ENCODE results near the gene RMND5B.
"Not testable (repeated sequence)": the region's sequence is repeated elsewhere in the genome, so short reads cannot be mapped to it uniquely, and the experiment has no call there.

The RMND5B gene

GRCh38 chr5:178130234-178130575, 609 bp upstream of the RMND5B start:
- DNase-seq (ENCODE audit: low read depth, low spot score): not testable (repeated sequence)

- DNase-seq (ENCODE audit: low read depth, low spot score): no peak
Observed at GRCh38 chr5:178131446-178131996, 707 bp downstream of the RMND5B start.

- no peak for DNase-seq (ENCODE audit: low read depth, low spot score)
Observed at GRCh38 chr5:178136990-178137389, 6.2 kb downstream of the RMND5B start.

DNA sequence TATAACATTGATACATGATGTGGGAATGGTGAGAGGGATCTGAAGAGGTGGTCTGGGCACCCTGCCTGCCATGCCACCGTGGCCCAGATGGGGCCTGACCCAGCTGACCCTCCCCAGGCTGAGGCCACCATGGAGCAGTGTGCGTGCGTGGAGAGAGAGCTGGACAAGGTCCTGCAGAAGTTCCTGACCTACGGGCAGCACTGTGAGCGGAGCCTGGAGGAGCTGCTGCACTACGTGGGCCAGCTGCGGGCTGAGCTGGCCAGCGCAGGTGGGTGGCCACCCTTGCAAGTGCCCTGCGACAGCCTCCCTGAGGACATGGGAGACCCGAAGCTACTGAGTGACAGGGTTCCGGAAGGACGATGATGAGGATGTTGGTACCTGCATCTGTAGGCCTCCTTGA, 7.2 kb downstream of the RMND5B start:
- DNase-seq (ENCODE audit: low read depth, low spot score): no peak

DNA sequence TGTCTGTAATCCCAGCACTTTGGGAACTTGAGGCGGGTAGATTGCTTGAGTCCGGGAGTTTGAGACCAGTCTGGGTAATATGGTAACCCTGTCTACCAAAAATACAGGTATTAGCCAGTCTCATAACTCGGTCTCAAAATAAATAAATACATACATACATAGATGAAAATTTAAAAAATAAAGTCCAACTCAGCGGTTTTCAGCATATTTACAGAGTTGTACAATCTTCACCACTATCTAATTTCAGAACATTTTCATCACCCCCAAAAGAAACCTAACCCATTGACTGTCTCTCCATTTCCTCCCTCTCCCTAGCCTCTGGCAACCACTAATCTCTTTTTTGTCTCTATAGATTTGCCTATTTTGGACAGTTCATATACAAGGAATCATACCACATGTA, 10.7 kb downstream of the RMND5B start:
- no peak for DNase-seq (ENCODE audit: low read depth, low spot score)

DNA sequence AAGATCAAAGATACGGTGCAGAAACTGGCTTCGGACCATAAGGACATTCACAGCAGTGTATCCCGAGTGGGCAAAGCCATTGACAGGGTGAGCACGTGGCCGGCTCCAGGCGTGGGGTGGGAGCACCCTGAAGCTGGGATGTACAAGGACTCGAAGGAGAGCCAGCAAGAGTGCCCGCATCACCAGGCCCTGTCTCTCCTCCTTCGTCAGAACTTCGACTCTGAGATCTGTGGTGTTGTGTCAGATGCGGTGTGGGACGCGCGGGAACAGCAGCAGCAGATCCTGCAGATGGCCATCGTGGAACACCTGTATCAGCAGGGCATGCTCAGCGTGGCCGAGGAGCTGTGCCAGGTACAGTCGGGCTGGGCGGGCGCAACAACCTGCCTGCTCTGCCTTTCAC, 11.8 kb downstream of the RMND5B start:
- DNase-seq (ENCODE audit: low read depth, low spot score): no peak

DNA sequence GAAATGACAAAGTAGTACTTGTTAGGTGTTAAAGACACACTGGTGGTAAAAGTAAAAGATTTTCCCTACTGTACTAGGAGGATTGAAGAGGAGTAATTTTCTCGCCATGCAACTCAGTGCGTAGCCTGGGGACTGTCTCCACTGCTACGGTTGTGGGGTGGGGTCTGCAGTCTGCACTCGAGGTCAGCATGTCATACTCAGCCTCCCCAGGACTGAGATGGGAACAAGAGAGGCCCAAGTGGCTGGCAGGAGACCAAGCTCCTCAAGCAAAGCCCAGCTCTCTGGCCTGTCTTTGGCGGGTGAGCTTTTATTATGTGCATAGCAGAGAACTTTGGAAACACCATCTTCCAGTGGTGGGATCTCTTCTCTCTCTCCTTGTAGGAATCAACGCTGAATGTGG, 12.4 kb downstream of the RMND5B start:
- no peak for DNase-seq (ENCODE audit: low read depth, low spot score)

- no peak for DNase-seq (ENCODE audit: low read depth, low spot score)
Observed at GRCh38 chr5:178143901-178144300, 13.1 kb downstream of the RMND5B start.

GRCh38 chr5:178145965-178146820, 15.4 kb downstream of the RMND5B start:
- DNase-seq (ENCODE audit: low read depth, low spot score): peak; percentile 47

- DNase-seq (ENCODE audit: low read depth, low spot score): no peak
Observed at GRCh38 chr5:178147406-178147805, 16.6 kb downstream of the RMND5B start.

GRCh38 chr5:178149199-178149932, 18.6 kb downstream of the RMND5B start:
- no peak for DNase-seq (ENCODE audit: low read depth, low spot score)

DNA sequence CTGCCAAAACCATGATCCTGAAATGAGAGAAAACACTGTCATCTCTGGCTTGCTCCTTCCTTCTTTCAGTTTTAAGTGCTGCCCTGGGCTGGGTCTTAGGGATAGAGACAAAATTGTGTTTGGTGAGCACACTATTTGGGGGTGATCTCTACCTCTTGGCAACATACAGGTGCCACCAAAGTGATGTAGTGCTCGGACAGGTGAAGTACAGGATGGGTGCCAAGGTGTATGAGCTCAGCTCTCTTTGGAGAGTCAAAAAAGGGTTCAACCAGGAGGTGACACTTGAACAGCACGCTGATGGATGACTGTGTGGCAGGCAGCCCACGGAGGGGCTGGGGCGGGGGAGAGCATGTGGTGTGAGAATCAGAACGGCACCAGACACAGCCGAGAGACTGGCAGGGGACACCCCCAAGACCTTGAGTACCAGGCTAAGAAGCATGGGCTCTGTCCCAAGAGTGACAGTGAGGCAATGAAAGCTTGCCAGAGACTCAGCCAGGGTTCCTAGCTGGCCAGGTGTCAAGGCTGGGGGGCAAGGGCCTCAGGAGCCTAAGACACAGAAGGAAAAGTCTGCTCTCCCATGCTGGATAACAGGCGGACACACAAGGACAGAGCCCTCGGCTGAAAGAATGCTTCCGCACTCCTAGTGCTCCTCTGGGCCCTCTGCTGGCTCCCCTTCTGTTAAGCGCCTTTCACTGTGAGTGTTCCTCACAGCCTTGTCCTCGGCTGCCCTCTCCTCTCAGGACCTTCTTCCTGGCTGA, 20.3 kb downstream of the RMND5B start:
- no peak for DNase-seq (ENCODE audit: low read depth, low spot score)

DNA sequence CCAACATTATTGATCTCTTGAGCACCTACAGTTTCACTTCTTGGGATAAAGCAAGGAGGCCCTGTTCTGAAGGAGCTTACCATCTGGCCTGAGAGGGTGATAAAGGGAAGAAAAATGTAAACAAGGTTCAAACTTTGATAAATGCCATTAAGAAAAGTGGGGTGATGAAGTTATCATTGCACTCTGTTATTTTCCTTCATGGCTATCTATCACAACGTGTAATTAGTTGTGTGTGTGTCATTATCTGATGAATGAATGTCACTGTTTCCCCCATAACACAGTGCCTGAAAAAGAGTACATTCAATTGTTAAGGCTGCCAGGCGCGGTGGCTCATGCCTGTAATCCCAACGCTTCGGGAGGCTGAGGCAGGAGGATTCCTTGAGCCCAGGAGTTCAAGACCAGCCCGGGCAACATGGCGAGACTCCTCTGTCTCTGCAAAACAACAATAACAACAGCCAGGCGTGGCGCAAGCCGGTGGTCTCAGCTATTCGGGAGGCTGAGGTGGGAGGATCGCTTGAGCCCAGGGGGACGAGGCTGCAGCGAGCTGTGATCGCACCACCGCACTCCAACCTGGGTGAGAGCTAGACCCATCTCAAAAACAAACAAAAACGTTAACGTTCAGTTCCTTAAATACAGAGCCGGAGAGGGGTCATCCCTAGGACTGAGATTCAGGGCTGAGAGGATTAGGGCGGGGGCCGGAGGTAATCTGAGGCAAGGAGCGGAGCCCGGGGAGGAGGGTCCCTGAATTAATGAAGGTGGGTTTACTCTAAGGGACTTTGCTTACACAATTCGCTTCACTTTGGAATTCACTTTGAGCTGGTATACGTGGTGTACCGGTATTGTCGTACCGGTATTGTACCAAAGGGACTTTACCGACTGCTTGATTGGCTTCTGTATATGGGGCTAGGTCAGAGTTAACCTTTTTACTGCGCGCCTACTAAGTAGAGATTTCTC, 22.0 kb downstream of the RMND5B start:
- DNase-seq (ENCODE audit: low read depth, low spot score): no peak

DNA sequence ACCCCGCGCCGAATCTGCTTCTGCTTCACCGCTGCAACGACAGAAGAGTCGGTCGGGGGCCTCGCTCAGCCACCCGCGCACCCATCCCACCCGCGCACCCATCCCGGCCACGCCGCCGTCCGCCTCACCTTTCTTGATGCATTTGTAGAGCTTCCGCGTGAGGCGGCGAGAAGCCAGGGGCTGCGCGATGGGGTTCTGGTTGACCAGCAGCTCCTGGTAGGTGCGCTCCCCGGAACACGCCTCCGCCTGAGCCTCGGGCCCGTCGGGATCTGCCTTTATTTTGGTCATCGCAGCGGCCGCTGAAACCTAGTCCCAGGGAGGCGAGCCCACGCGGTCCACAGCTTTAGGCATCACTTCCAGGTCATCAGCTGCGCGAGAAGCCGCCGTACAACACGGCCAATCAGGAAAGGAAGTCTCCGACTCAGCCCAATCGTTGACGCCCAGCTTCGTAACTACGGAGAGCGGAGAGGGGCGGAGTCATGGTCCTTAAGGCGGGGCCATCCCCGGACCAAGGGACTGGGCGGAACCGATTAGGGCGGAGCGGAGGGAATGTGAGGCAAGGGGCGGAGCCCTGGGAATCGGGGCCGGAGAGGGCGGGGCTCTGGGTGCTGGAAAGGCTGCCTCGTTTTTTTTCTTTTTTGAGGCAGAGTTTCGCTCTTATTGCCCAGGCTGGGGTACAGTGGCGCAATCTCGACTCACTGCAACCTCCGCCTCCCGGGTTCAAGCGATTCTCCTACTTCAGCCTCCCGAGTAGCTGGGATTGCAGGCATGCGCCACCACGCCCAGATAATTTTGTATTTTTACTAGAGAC, 22.9 kb downstream of the RMND5B start, which contains the start of gene NHP2:
NHP2 (minus strand) TSS at position 356 of the 811 bp plus-strand sequence; CDS start at position 288, 68 bp downstream.
- DNase-seq (ENCODE audit: low read depth, low spot score): peak; percentile 95

- no peak for DNase-seq (ENCODE audit: low read depth, low spot score)
Observed at GRCh38 chr5:178155065-178155464, 24.3 kb downstream of the RMND5B start.

GRCh38 chr5:178160176-178160575, 29.4 kb downstream of the RMND5B start:
- DNase-seq (ENCODE audit: low read depth, low spot score): no peak

- DNase-seq (ENCODE audit: low read depth, low spot score): no peak
Observed at GRCh38 chr5:178162481-178162880, 31.7 kb downstream of the RMND5B start.

DNA sequence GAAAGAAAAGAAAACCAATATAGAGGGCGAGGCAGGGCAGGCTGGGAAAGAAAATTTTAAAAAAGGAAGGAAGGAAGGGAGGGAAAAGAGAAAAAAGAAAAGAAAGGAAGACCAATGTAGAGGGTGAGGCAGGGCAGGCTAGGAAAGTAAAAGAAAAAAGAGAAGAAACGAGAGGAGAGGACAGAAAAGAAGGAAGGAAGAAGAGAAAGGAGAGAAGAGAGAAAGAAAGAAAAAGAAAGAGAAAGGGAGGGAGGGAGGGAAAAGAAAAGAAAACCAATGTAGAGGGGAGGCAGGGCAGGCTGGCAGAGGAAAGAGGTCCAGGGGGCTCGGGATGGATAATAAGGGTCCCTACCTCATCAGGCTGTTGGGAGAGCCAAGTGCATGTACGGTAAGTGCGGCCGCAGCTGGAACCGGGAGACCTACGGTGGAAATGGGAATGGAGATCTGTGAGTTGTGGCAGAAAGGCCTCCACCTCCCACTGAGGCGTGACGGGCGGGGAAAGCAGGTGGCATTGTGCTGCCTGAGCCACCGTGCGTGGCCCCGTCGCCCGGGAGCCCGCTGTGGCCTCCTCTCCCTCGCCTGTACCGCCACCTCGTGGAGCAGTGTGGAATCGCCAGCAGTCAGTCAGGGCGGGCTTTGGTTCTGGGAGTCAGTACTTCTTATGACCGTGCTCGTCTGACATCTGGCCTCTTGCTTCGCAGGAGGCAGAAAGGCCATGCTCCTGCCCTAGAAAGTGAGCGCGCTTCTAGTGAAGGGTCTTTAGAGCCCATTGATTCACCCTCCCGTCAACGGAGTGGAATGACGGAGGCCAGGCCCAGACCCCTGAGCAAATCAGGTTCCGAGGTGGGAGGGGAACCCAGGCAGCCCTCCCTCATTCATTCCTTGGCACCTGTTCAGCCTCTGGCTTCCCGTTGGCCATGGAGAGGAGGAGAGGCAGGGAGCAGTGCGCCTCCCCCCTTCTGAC, 33.2 kb downstream of the RMND5B start:
- DNase-seq (ENCODE audit: low read depth, low spot score): peak; percentile 85

DNA sequence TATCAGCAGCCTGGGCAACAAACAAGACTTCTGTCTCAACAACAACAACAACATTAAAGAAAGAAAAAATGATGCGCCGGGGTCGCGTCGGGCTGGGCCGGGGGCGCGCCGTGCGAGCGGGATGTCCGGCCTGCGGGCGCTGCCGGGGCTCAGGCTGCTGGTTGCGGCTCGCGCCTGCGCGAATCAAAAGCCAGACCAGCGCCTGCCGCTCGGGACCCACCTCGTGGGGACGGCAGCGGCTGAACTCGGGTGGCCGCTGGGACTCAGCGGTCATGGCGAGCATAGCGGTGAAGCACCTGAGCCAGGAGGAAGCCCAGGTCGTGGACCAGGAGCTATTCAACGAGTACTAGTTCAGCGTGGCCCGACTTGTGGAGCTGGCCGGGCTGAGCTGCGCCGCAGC, 34.8 kb downstream of the RMND5B start:
- DNase-seq (ENCODE audit: low read depth, low spot score): no peak

Measured in activated CD4-positive, CD25-positive, alpha-beta regulatory T cell treated with anti-CD3 and anti-CD28 coated beads, Interleukin-2, amount 50 U/mL, for 16 hours (primary cell).